ENCODE data around the gene FLG2. TPM values are rescaled to one million over a fixed set of nuclear protein-coding genes. Genes with fewer than 3 reads are reported as not detected.

The FLG2 gene
- total RNA-seq = not detected

GRCh38 chr1:152359906-152360305 lies at the start of gene FLG2:
Gene FLG2 (minus strand): TSS chr1:152360006. CDS start chr1:152358884, 1,122 bp downstream.
- Mint-ChIP-seq H3K4me3 (no peak within 1 kb of the TSS), H3K9me3 (no peaks in the 10 kb centered on the region), H3K36me3 (no peaks in the 10 kb centered on the region), H3K27ac (no peak within 1 kb of the TSS), H3K4me1 (no peaks in the 10 kb centered on the region), H3K27me3 (no peaks in the 10 kb centered on the region)
- POLR2A ChIA-PET = no interaction called here
- ATAC-seq (ENCODE audit: low read depth) = no peak
- DNase-seq = no peak

GRCh38 chr1:152408664-152409063 lies 48.9 kb upstream of the FLG2 start:
- no peak overlapping the region for H3K27ac Mint-ChIP-seq
- no peak overlapping the region for H3K4me3 Mint-ChIP-seq
- peaks cover 5% of the 10 kb centered on the region for H3K27me3 Mint-ChIP-seq
- no peak for ATAC-seq (ENCODE audit: low read depth)
- no peaks in the 10 kb centered on the region for H3K9me3 Mint-ChIP-seq
- POLR2A ChIA-PET = no interaction called here
- no peaks in the 10 kb centered on the region for H3K36me3 Mint-ChIP-seq
- no peak for DNase-seq
- H3K4me1 Mint-ChIP-seq = no peaks in the 10 kb centered on the region

GRCh38 chr1:152398812-152399698 lies 39.2 kb upstream of the FLG2 start:
- Mint-ChIP-seq H3K4me3 (no peak overlapping the region), H3K27ac (no peak overlapping the region), H3K27me3 (peaks cover 14% of the 10 kb centered on the region), H3K9me3 (no peaks in the 10 kb centered on the region), H3K4me1 (no peaks in the 10 kb centered on the region), H3K36me3 (no peaks in the 10 kb centered on the region)
- POLR2A ChIA-PET = no interaction called here
- DNase-seq = no peak
- no peak for ATAC-seq (ENCODE audit: low read depth)

GRCh38 chr1:152397474-152397873 lies 37.7 kb upstream of the FLG2 start:
- Mint-ChIP-seq H3K4me1 (no peaks in the 10 kb centered on the region), H3K36me3 (no peaks in the 10 kb centered on the region), H3K9me3 (no peaks in the 10 kb centered on the region), H3K27ac (no peak overlapping the region), H3K27me3 (peaks cover 16% of the 10 kb centered on the region), H3K4me3 (no peak overlapping the region)
- DNase-seq (no peak), ATAC-seq (ENCODE audit: low read depth) (no peak)
- POLR2A ChIA-PET = no interaction called here

GRCh38 chr1:152394151-152394550 lies 34.3 kb upstream of the FLG2 start:
- no peak overlapping the region for H3K4me3 Mint-ChIP-seq
- H3K4me1 Mint-ChIP-seq = no peaks in the 10 kb centered on the region
- no peak overlapping the region for H3K27ac Mint-ChIP-seq
- DNase-seq (no peak), ATAC-seq (ENCODE audit: low read depth) (no peak)
- H3K36me3 Mint-ChIP-seq = no peaks in the 10 kb centered on the region
- peaks cover 20% of the 10 kb centered on the region for H3K27me3 Mint-ChIP-seq
- no peaks in the 10 kb centered on the region for H3K9me3 Mint-ChIP-seq
- POLR2A ChIA-PET = no interaction called here

- H3K4me1 Mint-ChIP-seq = no peaks in the 10 kb centered on the region
- POLR2A ChIA-PET = no interaction called here
- H3K36me3 Mint-ChIP-seq = no peaks in the 10 kb centered on the region
- ATAC-seq (ENCODE audit: low read depth) = no peak
- no peak overlapping the region for H3K4me3 Mint-ChIP-seq
- peaks cover 29% of the 10 kb centered on the region for H3K27me3 Mint-ChIP-seq
- H3K27ac Mint-ChIP-seq = no peak overlapping the region
- no peaks in the 10 kb centered on the region for H3K9me3 Mint-ChIP-seq
- no peak for DNase-seq
These were observed 33.1 kb upstream of the FLG2 start for GRCh38 chr1:152392909-152393308.

- ATAC-seq (ENCODE audit: low read depth) = no peak
- no peak for DNase-seq
- Mint-ChIP-seq H3K36me3 (no peaks in the 10 kb centered on the region), H3K27ac (no peak overlapping the region), H3K27me3 (peaks cover 32% of the 10 kb centered on the region), H3K9me3 (no peaks in the 10 kb centered on the region), H3K4me3 (no peak overlapping the region), H3K4me1 (no peaks in the 10 kb centered on the region)
- POLR2A ChIA-PET = no interaction called here
These were observed 29.1 kb upstream of the FLG2 start for GRCh38 chr1:152388889-152389288.

- POLR2A ChIA-PET = no interaction called here
These were observed 27.1 kb upstream of the FLG2 start for GRCh38 chr1:152386940-152387339.

GRCh38 chr1:152380932-152381331 lies 21.1 kb upstream of the FLG2 start:
- DNase-seq (no peak), ATAC-seq (ENCODE audit: low read depth) (no peak)
- no peak overlapping the region for H3K27ac Mint-ChIP-seq
- H3K36me3 Mint-ChIP-seq = no peaks in the 10 kb centered on the region
- H3K4me1 Mint-ChIP-seq = no peaks in the 10 kb centered on the region
- no peaks in the 10 kb centered on the region for H3K9me3 Mint-ChIP-seq
- H3K27me3 Mint-ChIP-seq = peaks cover 15% of the 10 kb centered on the region
- POLR2A ChIA-PET = no interaction called here
- no peak overlapping the region for H3K4me3 Mint-ChIP-seq

More at GRCh38 chr1:152386940-152387339, 27.1 kb upstream of the FLG2 start:
- no peaks in the 10 kb centered on the region for H3K36me3 Mint-ChIP-seq
- H3K4me3 Mint-ChIP-seq = no peak overlapping the region
- H3K4me1 Mint-ChIP-seq = no peaks in the 10 kb centered on the region
- H3K27me3 Mint-ChIP-seq = peaks cover 26% of the 10 kb centered on the region
- H3K9me3 Mint-ChIP-seq = no peaks in the 10 kb centered on the region
- no peak for ATAC-seq (ENCODE audit: low read depth)
- DNase-seq = no peak
- H3K27ac Mint-ChIP-seq = no peak overlapping the region

GRCh38 chr1:152374451-152374850 lies 14.6 kb upstream of the FLG2 start:
- H3K36me3 Mint-ChIP-seq = no peaks in the 10 kb centered on the region
- ATAC-seq (ENCODE audit: low read depth) = no peak
- no peak overlapping the region for H3K4me3 Mint-ChIP-seq
- H3K4me1 Mint-ChIP-seq = no peaks in the 10 kb centered on the region
- H3K9me3 Mint-ChIP-seq = no peaks in the 10 kb centered on the region
- DNase-seq = no peak
- no peak overlapping the region for H3K27ac Mint-ChIP-seq
- POLR2A ChIA-PET = no interaction called here
- H3K27me3 Mint-ChIP-seq = peaks cover 8% of the 10 kb centered on the region

- Mint-ChIP-seq H3K4me1 (no peaks in the 10 kb centered on the region), H3K9me3 (peaks cover 3% of the 10 kb centered on the region), H3K27me3 (peaks cover 11% of the 10 kb centered on the region), H3K27ac (no peak overlapping the region), H3K4me3 (no peak overlapping the region), H3K36me3 (no peaks in the 10 kb centered on the region)
- POLR2A ChIA-PET = no interaction called here
- no peak for DNase-seq
- no peak for ATAC-seq (ENCODE audit: low read depth)
These were observed 12.9 kb upstream of the FLG2 start for GRCh38 chr1:152372672-152373071.

GRCh38 chr1:152367436-152367835 lies 7.6 kb upstream of the FLG2 start:
- ATAC-seq (ENCODE audit: low read depth) = no peak
- H3K36me3 Mint-ChIP-seq = no peaks in the 10 kb centered on the region
- DNase-seq = no peak
- no peak overlapping the region for H3K27ac Mint-ChIP-seq
- POLR2A ChIA-PET = no interaction called here
- H3K4me3 Mint-ChIP-seq = no peak overlapping the region
- H3K9me3 Mint-ChIP-seq = peaks cover 3% of the 10 kb centered on the region
- no peaks in the 10 kb centered on the region for H3K4me1 Mint-ChIP-seq
- peaks cover 19% of the 10 kb centered on the region for H3K27me3 Mint-ChIP-seq

GRCh38 chr1:152356736-152357135 lies 3.1 kb downstream of the FLG2 start:
- no peak for DNase-seq
- Mint-ChIP-seq H3K27ac (no peak overlapping the region), H3K36me3 (no peaks in the 10 kb centered on the region), H3K27me3 (no peaks in the 10 kb centered on the region), H3K4me1 (no peaks in the 10 kb centered on the region), H3K9me3 (peaks cover 7% of the 10 kb centered on the region), H3K4me3 (no peak overlapping the region)
- POLR2A ChIA-PET = no interaction called here
- no peak for ATAC-seq (ENCODE audit: low read depth)

- DNase-seq = no peak
- peaks cover 5% of the 10 kb centered on the region for H3K27me3 Mint-ChIP-seq
- no peaks in the 10 kb centered on the region for H3K36me3 Mint-ChIP-seq
- H3K9me3 Mint-ChIP-seq = peaks cover 7% of the 10 kb centered on the region
- ATAC-seq (ENCODE audit: low read depth) = no peak
- no peak overlapping the region for H3K27ac Mint-ChIP-seq
- POLR2A ChIA-PET = no interaction called here
- H3K4me3 Mint-ChIP-seq = no peak overlapping the region
- H3K4me1 Mint-ChIP-seq = peaks cover 2% of the 10 kb centered on the region
These were observed 10.2 kb downstream of the FLG2 start for GRCh38 chr1:152349611-152350010.

All from activated naive CD8-positive, alpha-beta T cell treated with anti-CD3 and anti-CD28 coated beads, Interleukin-2, amount 10 ng/mL, durations not matched to agents 7 days and 5 days (primary cell).